Measurements from ENCODE around the gene STARD13.

STARD13 gene

GRCh38 chr13:33312861-33313212 lies 27.3 kb upstream of the STARD13 start:
- POLR2A ChIA-PET, result interaction anchor here (0.6 kb wide), 1 partner anchor 9 kb away, joined by 3 read pairs; no protein-coding TSS in a partner anchor
- H3K4me3 ChIP-seq (ENCODE audit: low read depth, low read length), result no peak overlapping the region
- TF ChIP-seq, protein P1, sequence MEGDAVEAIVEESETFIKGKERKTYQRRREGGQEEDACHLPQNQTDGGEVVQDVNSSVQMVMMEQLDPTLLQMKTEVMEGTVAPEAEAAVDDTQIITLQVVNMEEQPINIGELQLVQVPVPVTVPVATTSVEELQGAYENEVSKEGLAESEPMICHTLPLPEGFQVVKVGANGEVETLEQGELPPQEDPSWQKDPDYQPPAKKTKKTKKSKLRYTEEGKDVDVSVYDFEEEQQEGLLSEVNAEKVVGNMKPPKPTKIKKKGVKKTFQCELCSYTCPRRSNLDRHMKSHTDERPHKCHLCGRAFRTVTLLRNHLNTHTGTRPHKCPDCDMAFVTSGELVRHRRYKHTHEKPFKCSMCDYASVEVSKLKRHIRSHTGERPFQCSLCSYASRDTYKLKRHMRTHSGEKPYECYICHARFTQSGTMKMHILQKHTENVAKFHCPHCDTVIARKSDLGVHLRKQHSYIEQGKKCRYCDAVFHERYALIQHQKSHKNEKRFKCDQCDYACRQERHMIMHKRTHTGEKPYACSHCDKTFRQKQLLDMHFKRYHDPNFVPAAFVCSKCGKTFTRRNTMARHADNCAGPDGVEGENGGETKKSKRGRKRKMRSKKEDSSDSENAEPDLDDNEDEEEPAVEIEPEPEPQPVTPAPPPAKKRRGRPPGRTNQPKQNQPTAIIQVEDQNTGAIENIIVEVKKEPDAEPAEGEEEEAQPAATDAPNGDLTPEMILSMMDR (IDR thresholded peaks at IDR 0.05; ENCODE audit: insufficient read depth, low read length, missing control alignments), result no peak
- CTCF ChIA-PET, result no interaction called here
- no peak for DNase-seq (ENCODE audit: low read depth, low spot score)

GRCh38 chr13:33312150-33312860 lies 26.8 kb upstream of the STARD13 start:
- TF ChIP-seq, protein P1 (IDR thresholded peaks at IDR 0.05; ENCODE audit: insufficient read depth, low read length, missing control alignments), result peak; percentile 8
- no peak for DNase-seq (ENCODE audit: low read depth, low spot score)
- ChIA-PET CTCF (interaction anchor here (0.7 kb wide), 1 partner anchor 22 kb away, joined by 3 read pairs; no protein-coding TSS in a partner anchor), POLR2A (no interaction called here)
- no peak overlapping the region for H3K4me3 ChIP-seq (ENCODE audit: low read depth, low read length)

DNA sequence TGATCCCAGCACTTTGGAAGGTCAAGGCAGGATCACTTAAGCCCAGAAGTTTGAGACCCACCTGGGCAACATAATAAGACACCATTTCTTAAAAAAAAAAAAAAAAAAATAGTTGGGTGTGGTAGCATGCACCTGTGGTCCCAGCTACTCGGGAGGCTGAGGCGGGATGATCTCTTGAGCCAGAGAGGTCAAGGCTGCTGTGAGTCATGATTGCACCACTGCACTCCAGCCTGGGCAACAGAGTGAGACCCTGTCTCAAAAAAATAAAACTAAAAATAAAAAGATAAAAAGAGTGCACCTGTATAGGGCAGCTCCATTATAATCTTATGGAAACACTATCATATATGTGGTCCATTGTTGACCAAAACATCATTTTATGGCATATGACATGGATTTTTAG lies 25.5 kb upstream of the STARD13 start:
- ChIA-PET CTCF (interaction anchor here (0.8 kb wide), 1 partner anchor 66 kb away, joined by 3 read pairs; no protein-coding TSS in a partner anchor), POLR2A (interaction anchor here (0.7 kb wide), 1 partner anchor 265 kb away, joined by 4 read pairs; no protein-coding TSS in a partner anchor)
- no peak for DNase-seq (ENCODE audit: low read depth, low spot score)

GRCh38 chr13:33310245-33311038 lies 24.9 kb upstream of the STARD13 start:
- CTCF ChIA-PET, result no interaction called here

More for the DNA sequence above, 25.5 kb upstream of the STARD13 start:
- no peak overlapping the region for H3K4me3 ChIP-seq (ENCODE audit: low read depth, low read length)
- TF ChIP-seq, protein P1 (IDR thresholded peaks at IDR 0.05; ENCODE audit: insufficient read depth, low read length, missing control alignments), result no peak

DNA sequence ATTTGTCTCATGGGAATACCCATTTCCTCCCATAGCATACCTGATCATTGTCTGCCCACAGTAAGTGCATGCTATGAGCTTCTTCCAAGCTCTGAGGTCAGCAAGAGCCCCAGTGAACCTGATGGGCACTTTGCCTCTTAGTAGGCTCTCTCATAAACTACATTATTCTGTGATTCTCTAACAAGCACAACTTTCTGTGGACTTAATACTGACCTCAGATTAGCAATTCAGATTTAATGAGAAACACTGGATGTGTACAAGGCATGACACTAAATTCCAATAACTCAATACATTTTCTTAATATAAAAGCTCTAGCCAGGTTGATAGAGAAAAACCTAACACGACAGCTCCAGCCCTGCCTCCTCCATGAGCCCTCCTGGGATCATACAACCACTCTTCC lies 23.3 kb upstream of the STARD13 start:
- ChIA-PET CTCF (no interaction called here), POLR2A (interaction anchor here (1.1 kb wide), 1 partner anchor 23 kb away, joined by 3 read pairs; the partner anchor contains the start of gene STARD13)
- no peak overlapping the region for H3K4me3 ChIP-seq (ENCODE audit: low read depth, low read length)
- no peak for DNase-seq (ENCODE audit: low read depth, low spot score)
- TF ChIP-seq, protein P1 (IDR thresholded peaks at IDR 0.05; ENCODE audit: insufficient read depth, low read length, missing control alignments), result no peak

More at GRCh38 chr13:33310245-33311038, 24.9 kb upstream of the STARD13 start:
- DNase-seq (ENCODE audit: low read depth, low spot score), result no peak
- H3K4me3 ChIP-seq (ENCODE audit: low read depth, low read length), result no peak overlapping the region
- POLR2A ChIA-PET, result interaction anchor here (0.7 kb wide), 1 partner anchor 264 kb away, joined by 4 read pairs; no protein-coding TSS in a partner anchor
- TF ChIP-seq, protein P1 (IDR thresholded peaks at IDR 0.05; ENCODE audit: insufficient read depth, low read length, missing control alignments), result no peak

DNA sequence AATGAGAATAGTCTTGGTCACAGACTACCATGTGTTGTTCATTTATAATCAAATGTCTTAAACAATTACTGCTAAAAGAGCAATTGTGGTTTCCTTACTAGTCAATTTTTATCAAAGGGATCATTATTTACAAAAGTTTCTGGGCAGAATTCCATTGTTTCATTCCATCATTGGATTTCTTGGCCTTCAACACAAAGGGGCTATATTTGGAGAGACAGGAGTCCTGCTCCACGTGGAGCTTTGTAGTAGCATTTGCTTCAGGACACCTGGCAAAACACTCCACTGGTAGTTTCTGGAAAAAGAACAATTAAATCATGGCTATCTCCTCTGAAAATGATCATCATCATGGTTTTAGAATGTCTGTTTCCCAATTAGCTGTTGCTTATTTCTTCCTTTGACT lies 22.3 kb upstream of the STARD13 start:
- no peak overlapping the region for H3K4me3 ChIP-seq (ENCODE audit: low read depth, low read length)
- CTCF ChIA-PET, result interaction anchor here (1.8 kb wide), 1 partner anchor 14 kb away, joined by 5 read pairs; no protein-coding TSS in a partner anchor
- POLR2A ChIA-PET, result interaction anchor here (1.1 kb wide), 1 partner anchor 22 kb away, joined by 3 read pairs; the partner anchor contains the start of gene STARD13
- no peak for DNase-seq (ENCODE audit: low read depth, low spot score)
- TF ChIP-seq, protein P1 (IDR thresholded peaks at IDR 0.05; ENCODE audit: insufficient read depth, low read length, missing control alignments), result no peak

Data from AG04449 (cell line).